Measurements from ENCODE around the gene MERTK.

DNA sequence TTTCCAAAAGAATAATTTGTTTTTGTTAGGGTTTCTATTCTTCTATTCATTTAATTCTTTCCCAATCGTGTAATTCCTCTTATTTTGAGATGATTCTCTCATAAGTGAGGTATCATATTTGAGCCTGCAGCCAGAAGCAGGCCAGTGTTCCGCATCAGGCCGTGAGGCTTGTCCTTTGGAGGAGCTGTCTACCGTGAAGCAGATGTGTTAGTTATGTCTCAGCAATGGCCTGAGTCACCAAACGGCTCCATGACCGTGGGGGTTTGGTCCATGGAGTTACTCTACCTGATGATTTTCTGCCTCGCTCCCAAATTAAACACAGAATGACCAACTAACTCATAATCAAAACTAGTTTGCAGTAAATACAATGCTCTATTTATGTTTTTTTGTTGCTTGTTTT, 92.4 kb downstream of the MERTK start:
- TF ChIP-seq, protein P1, sequence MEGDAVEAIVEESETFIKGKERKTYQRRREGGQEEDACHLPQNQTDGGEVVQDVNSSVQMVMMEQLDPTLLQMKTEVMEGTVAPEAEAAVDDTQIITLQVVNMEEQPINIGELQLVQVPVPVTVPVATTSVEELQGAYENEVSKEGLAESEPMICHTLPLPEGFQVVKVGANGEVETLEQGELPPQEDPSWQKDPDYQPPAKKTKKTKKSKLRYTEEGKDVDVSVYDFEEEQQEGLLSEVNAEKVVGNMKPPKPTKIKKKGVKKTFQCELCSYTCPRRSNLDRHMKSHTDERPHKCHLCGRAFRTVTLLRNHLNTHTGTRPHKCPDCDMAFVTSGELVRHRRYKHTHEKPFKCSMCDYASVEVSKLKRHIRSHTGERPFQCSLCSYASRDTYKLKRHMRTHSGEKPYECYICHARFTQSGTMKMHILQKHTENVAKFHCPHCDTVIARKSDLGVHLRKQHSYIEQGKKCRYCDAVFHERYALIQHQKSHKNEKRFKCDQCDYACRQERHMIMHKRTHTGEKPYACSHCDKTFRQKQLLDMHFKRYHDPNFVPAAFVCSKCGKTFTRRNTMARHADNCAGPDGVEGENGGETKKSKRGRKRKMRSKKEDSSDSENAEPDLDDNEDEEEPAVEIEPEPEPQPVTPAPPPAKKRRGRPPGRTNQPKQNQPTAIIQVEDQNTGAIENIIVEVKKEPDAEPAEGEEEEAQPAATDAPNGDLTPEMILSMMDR (conservative IDR thresholded peaks at IDR 0.05; ENCODE audit: low read length) = no peak
- no peak for TF ChIP-seq EZH2phosphoT487 (IDR thresholded peaks at IDR 0.05; ENCODE audit: borderline replicate concordance)

All from Loucy (cell line).